ENCODE results near the gene PGK2.
"Not testable (repeated sequence)": the region's sequence is repeated elsewhere in the genome, so short reads cannot be mapped to it uniquely, and the experiment has no call there.

Gene PGK2

GRCh38 chr6:49787176-49787575, at the start of gene PGK2:
PGK2 (minus strand) TSS chr6:49787285; CDS start chr6:49787187, 98 bp downstream.
- no peak for DNase-seq

- no peak for DNase-seq
Measured at GRCh38 chr6:49835140-49835539, 48.1 kb upstream of the PGK2 start.

- DNase-seq, result no peak
Measured at GRCh38 chr6:49833386-49833785, 46.3 kb upstream of the PGK2 start.

GRCh38 chr6:49826743-49827406, 39.8 kb upstream of the PGK2 start:
- DNase-seq, result no peak

- DNase-seq, result no peak
Measured at GRCh38 chr6:49815166-49815565, 28.1 kb upstream of the PGK2 start.

GRCh38 chr6:49813248-49813647, 26.2 kb upstream of the PGK2 start:
- no peak for DNase-seq

GRCh38 chr6:49806145-49806544, 19.1 kb upstream of the PGK2 start:
- no peak for DNase-seq

- DNase-seq, result no peak
Measured at GRCh38 chr6:49805246-49805645, 18.2 kb upstream of the PGK2 start.

- DNase-seq, result no peak
Measured at GRCh38 chr6:49801525-49801924, 14.4 kb upstream of the PGK2 start.

GRCh38 chr6:49799090-49799489, 12.0 kb upstream of the PGK2 start:
- DNase-seq, result no peak

- DNase-seq, result not testable (repeated sequence)
Measured at GRCh38 chr6:49796842-49797455, 9.9 kb upstream of the PGK2 start.

- DNase-seq, result no peak
Measured at GRCh38 chr6:49790341-49790740, 3.3 kb upstream of the PGK2 start.

- DNase-seq, result no peak
Measured at GRCh38 chr6:49784272-49784671, 2.8 kb downstream of the PGK2 start.

- DNase-seq, result no peak
Measured at GRCh38 chr6:49782725-49783124, 4.4 kb downstream of the PGK2 start.

GRCh38 chr6:49782293-49782692, 4.8 kb downstream of the PGK2 start:
- no peak for DNase-seq

- DNase-seq, result no peak
Measured at GRCh38 chr6:49776444-49776843, 10.6 kb downstream of the PGK2 start.

- no peak for DNase-seq
Measured at GRCh38 chr6:49775043-49775442, 12.0 kb downstream of the PGK2 start.

- no peak for DNase-seq
Measured at GRCh38 chr6:49772285-49772684, 14.8 kb downstream of the PGK2 start.

- no peak for DNase-seq
Measured at GRCh38 chr6:49766762-49767161, 20.3 kb downstream of the PGK2 start.

GRCh38 chr6:49764571-49765236, 22.4 kb downstream of the PGK2 start:
- no peak for DNase-seq

GRCh38 chr6:49744259-49744658, 42.8 kb downstream of the PGK2 start, which contains the start of gene CRISP3:
CRISP3 (minus strand) TSS chr6:49744388; CDS start chr6:49744367, 21 bp downstream.
- no peak for DNase-seq

- no peak for DNase-seq
Measured at GRCh38 chr6:49743429-49743828, 43.7 kb downstream of the PGK2 start.

- no peak for DNase-seq
Measured at GRCh38 chr6:49739423-49739822, 47.7 kb downstream of the PGK2 start.

GRCh38 chr6:49736017-49736508, 51.0 kb downstream of the PGK2 start:
- DNase-seq, result no peak

All from suppressor macrophage treated with lipopolysaccharide for 1 hour (primary cell).